ENCODE results near the gene TMEM165. TPM values are rescaled to one million over a fixed set of nuclear protein-coding genes. Genes with fewer than 3 reads are reported as not detected.

The TMEM165 gene
- total and polyA plus RNA-seq, 9 donors = 33.3 to 230 (median 77.8) TPM

DNA sequence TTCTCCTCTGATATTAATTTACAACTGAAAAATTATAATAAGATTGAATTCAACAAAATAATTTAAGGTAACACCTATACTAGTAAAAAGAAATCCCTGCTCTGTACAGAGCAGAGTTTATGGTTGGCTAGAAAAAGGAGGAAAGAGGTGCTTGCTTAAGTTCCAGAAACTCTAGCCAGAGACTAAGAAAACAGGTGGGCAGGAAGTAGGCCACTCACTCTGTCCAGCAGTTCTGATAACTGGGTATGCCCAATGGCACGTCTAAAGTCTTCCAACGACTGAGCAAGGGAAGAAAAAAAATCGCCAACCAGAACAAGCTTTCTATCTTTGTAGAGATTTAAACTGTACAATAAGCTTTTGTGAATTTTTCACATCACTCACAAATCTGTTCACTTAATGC is 42.1 kb downstream of the TMEM165 start:
- Histone ChIP-seq H3K27ac (no peak overlapping the region), H3K4me3 (no peak overlapping the region), H3K27me3 (no peaks in the 10 kb centered on the region), H3K4me1 (ENCODE audit: insufficient read depth) (no peaks in the 10 kb centered on the region), H3K36me3 (no peaks in the 10 kb centered on the region), H3K9me3 (no peaks in the 10 kb centered on the region)
- 77 to 83% (median 79%) methylated on average over 3 of the region's 3 CpGs for WGBS, 3 donors
- TF ChIP-seq POLR2A (IDR thresholded peaks at IDR 0.05) (no peak), EP300 (IDR thresholded peaks at IDR 0.05) (no peak)
- TF ChIP-seq, protein P1, sequence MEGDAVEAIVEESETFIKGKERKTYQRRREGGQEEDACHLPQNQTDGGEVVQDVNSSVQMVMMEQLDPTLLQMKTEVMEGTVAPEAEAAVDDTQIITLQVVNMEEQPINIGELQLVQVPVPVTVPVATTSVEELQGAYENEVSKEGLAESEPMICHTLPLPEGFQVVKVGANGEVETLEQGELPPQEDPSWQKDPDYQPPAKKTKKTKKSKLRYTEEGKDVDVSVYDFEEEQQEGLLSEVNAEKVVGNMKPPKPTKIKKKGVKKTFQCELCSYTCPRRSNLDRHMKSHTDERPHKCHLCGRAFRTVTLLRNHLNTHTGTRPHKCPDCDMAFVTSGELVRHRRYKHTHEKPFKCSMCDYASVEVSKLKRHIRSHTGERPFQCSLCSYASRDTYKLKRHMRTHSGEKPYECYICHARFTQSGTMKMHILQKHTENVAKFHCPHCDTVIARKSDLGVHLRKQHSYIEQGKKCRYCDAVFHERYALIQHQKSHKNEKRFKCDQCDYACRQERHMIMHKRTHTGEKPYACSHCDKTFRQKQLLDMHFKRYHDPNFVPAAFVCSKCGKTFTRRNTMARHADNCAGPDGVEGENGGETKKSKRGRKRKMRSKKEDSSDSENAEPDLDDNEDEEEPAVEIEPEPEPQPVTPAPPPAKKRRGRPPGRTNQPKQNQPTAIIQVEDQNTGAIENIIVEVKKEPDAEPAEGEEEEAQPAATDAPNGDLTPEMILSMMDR (IDR thresholded peaks at IDR 0.05) = no peak
- intact Hi-C loops (cut with DNase I) = no loop called here
- no peak for DNase-seq

DNA sequence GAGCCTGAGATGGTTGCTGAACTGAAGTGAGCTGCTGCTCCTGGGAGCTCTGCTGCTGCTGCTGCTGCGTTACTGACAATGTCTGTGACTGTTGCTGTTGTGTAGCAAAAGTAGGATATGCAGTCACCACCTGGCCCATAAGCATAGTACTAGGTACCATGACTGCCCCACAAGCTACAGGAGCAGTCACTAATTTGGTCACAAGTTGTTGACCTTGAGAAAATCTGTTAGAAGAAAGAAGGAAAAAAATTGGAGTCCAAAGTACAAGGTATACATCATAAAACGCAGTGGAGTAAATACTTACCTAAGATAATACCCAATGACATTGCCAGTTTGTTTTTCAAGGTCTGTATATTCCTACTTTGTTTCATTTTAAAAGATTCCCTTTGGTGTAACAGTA is 42.6 kb downstream of the TMEM165 start:
- Histone ChIP-seq H3K9me3 (no peaks in the 10 kb centered on the region), H3K36me3 (no peaks in the 10 kb centered on the region), H3K27ac (no peak overlapping the region), H3K4me1 (ENCODE audit: insufficient read depth) (no peaks in the 10 kb centered on the region), H3K27me3 (no peaks in the 10 kb centered on the region), H3K4me3 (no peak overlapping the region)
- WGBS, 3 donors = 84 to 92% (median 90%) methylated on average over 2 of the region's 2 CpGs
- DNase-seq = no peak
- TF ChIP-seq, protein P1 (IDR thresholded peaks at IDR 0.05) = no peak
- TF ChIP-seq POLR2A (IDR thresholded peaks at IDR 0.05) (no peak), EP300 (IDR thresholded peaks at IDR 0.05) (no peak)
- intact Hi-C loops (cut with DNase I) = no loop called here

DNA sequence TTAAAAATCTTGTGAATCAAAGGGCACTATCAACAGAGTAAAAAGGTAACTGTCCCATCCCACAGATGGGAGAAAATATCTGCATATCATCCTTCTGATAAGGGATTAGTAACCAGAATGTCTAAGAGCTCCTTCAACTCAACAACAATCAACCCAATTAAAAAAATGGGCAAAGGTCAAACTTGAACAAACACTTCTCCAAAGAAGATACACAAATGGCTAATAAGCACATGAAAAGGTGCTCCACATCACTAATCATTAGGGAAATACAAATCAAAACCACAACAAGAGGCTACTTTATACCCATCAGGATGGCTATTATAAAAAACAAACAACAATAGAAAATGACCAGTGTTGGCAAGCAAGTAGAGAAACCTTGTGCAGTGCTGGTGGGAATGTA is 43.3 kb downstream of the TMEM165 start:
- DNase-seq = no peak
- H3K9me3 ChIP-seq = no peaks in the 10 kb centered on the region
- intact Hi-C loops (cut with DNase I) = no loop called here
- H3K27me3 ChIP-seq = no peaks in the 10 kb centered on the region
- no peak for TF ChIP-seq EP300 (IDR thresholded peaks at IDR 0.05)
- TF ChIP-seq, protein P1 (IDR thresholded peaks at IDR 0.05) = no peak
- no peak for TF ChIP-seq POLR2A (IDR thresholded peaks at IDR 0.05)
- H3K36me3 ChIP-seq = no peaks in the 10 kb centered on the region
- H3K4me3 ChIP-seq = no peak overlapping the region
- no peak overlapping the region for H3K27ac ChIP-seq
- H3K4me1 ChIP-seq (ENCODE audit: insufficient read depth) = no peaks in the 10 kb centered on the region

DNA sequence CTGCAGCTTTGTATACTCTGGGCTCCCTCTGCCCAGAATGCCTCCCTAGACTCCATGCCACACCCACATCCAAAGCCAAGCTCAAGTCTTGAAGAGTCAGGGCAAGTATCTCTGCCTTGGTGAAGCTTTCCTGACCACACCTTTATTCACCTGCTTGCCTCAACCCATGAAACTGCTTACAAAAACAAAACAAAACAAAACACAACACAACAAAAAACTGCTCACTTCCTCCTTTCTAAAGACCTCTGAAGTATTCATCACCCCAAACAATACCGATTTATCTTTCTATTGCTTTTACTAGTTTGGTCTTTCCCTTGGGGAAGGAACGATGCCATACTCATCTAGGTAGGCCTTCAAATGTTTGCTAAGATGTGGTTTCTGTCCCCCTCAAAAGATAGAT is 45.0 kb downstream of the TMEM165 start:
- H3K27ac ChIP-seq = no peak overlapping the region
- WGBS, 3 donors = 96 to 97% (median 96%) methylated on average over 2 of the region's 2 CpGs
- no peaks in the 10 kb centered on the region for H3K4me1 ChIP-seq (ENCODE audit: insufficient read depth)
- H3K27me3 ChIP-seq = no peaks in the 10 kb centered on the region
- H3K9me3 ChIP-seq = no peaks in the 10 kb centered on the region
- intact Hi-C loops (cut with DNase I) = no loop called here
- TF ChIP-seq EP300 (IDR thresholded peaks at IDR 0.05) = no peak
- TF ChIP-seq, protein P1 (IDR thresholded peaks at IDR 0.05) = no peak
- no peak for TF ChIP-seq POLR2A (IDR thresholded peaks at IDR 0.05)
- H3K4me3 ChIP-seq = no peak overlapping the region
- H3K36me3 ChIP-seq = no peaks in the 10 kb centered on the region
- no peak for DNase-seq

DNA sequence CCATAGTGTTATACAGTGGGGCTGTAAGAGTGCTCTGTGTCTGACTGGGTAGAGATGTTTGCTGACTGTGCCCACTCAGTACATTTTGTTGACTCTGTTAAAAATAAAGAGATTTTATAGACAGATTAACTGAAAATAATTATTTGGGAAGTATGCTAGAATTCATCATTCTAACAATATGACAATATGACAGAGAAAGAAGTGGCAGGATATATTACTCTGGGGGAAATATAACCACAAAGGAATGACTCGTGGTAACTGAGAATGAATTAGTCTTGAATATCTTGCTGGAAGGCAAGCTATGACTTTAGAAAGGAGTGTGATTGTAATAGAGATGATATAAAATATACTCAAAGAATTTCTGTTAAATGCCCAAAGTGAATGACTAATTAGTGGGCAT is 46.8 kb downstream of the TMEM165 start:
- WGBS, 3 donors = 85 to 90% (median 88%) methylated on average over 1 of the region's 1 CpG
- H3K27ac ChIP-seq = no peak overlapping the region
- TF ChIP-seq EP300 (IDR thresholded peaks at IDR 0.05) = no peak
- no peak for TF ChIP-seq POLR2A (IDR thresholded peaks at IDR 0.05)
- TF ChIP-seq, protein P1 (IDR thresholded peaks at IDR 0.05) = no peak
- intact Hi-C loops (cut with DNase I) = no loop called here
- no peaks in the 10 kb centered on the region for H3K27me3 ChIP-seq
- H3K36me3 ChIP-seq = no peaks in the 10 kb centered on the region
- no peak overlapping the region for H3K4me3 ChIP-seq
- DNase-seq = no peak
- H3K4me1 ChIP-seq (ENCODE audit: insufficient read depth) = no peaks in the 10 kb centered on the region
- no peaks in the 10 kb centered on the region for H3K9me3 ChIP-seq
